SK-N-SH (cell line): ENCODE measurements around the gene FKBP5.

Experiments used
- GABPA ChIP-seq: IDR thresholded peaks from 2 replicates; pipeline ENCODE4 v1.4.0; 2012; ENCODE audit warnings: low read depth, mild to moderate bottlenecking
- MAX ChIP-seq: IDR thresholded peaks from 2 replicates; pipeline ENCODE4 v1.4.0; 2012; ENCODE audit warnings: low read depth
- POLR2AphosphoS5 ChIP-seq: IDR thresholded peaks from 2 replicates; pipeline ENCODE4 v1.6.1; 2012; ENCODE audit warnings: low read depth, low read length
- RAD21 ChIP-seq: IDR thresholded peaks from 2 replicates; pipeline ENCODE4 v1.6.1; 2012; ENCODE audit warnings: mild to moderate bottlenecking, low read length
- RFX5 ChIP-seq: IDR thresholded peaks from 2 replicates; pipeline ENCODE4 v1.6.1; 2012; ENCODE audit warnings: mild to moderate bottlenecking, improper control_type of control experiment, low read length
- SIN3A ChIP-seq: IDR thresholded peaks from 2 replicates; pipeline ENCODE4 v1.6.1; 2012; ENCODE audit warnings: low read depth, mild to moderate bottlenecking, low read length, moderate library complexity, borderline replicate concordance
- YY1 ChIP-seq: IDR thresholded peaks from 2 replicates; pipeline ENCODE4 v1.4.0; 2012; ENCODE audit warnings: low read depth, mild to moderate bottlenecking
- TF ChIP-seq, protein P1 (sequence below): fragments of 200-600 bp; sonication (generic); IDR thresholded peaks from 2 replicates; pipeline ENCODE4 v1.6.1; 2017; ENCODE audit warnings: antibody characterized with exemption, mild to moderate bottlenecking, moderate library complexity
- TF ChIP-seq, protein P2 (sequence below): fragments of 150-350 bp; IDR thresholded peaks from 2 replicates; pipeline ENCODE4 v1.6.1; 2017; ENCODE audit warnings: antibody characterized with exemption, low read length, low read depth, borderline replicate concordance

- TF ChIP-seq MAX (no peak), SIN3A (no peak), RFX5 (no peak), YY1 (no peak), POLR2AphosphoS5 (no peak), RAD21 (no peak), GABPA (no peak)
- TF ChIP-seq, protein P1, sequence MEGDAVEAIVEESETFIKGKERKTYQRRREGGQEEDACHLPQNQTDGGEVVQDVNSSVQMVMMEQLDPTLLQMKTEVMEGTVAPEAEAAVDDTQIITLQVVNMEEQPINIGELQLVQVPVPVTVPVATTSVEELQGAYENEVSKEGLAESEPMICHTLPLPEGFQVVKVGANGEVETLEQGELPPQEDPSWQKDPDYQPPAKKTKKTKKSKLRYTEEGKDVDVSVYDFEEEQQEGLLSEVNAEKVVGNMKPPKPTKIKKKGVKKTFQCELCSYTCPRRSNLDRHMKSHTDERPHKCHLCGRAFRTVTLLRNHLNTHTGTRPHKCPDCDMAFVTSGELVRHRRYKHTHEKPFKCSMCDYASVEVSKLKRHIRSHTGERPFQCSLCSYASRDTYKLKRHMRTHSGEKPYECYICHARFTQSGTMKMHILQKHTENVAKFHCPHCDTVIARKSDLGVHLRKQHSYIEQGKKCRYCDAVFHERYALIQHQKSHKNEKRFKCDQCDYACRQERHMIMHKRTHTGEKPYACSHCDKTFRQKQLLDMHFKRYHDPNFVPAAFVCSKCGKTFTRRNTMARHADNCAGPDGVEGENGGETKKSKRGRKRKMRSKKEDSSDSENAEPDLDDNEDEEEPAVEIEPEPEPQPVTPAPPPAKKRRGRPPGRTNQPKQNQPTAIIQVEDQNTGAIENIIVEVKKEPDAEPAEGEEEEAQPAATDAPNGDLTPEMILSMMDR = no peak
- TF ChIP-seq, protein P2, sequence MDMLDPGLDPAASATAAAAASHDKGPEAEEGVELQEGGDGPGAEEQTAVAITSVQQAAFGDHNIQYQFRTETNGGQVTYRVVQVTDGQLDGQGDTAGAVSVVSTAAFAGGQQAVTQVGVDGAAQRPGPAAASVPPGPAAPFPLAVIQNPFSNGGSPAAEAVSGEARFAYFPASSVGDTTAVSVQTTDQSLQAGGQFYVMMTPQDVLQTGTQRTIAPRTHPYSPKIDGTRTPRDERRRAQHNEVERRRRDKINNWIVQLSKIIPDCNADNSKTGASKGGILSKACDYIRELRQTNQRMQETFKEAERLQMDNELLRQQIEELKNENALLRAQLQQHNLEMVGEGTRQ = no peak
These were observed 11.3 kb downstream of the FKBP5 start for GRCh38 chr6:35677456-35677855.
